Stimulated activated naive B cell treated with anti-CD40 and anti-IgM and Interleukin-4, amounts not matched to agents 10 μg/mL and 1 μg/mL and 100 μg/mL, for 72 hours (primary cell): ENCODE measurements around the gene BBS2.
A peak's percentile ranks its signal among the peaks of the same experiment; 100 is the strongest.

Experiments
- ATAC-seq, 2 donors: fragments of 150-1000 bp; cut with Tn5 transposase; replicated peaks; 2 replicates each; pipeline ENCODE4 v1.10.0; 2021; ENCODE audit warnings: moderate library complexity in 1 of 2
- DNase-seq: peaks from one replicate; pipeline ENCODE4 v3.0.0; 2021
- H3K27ac Mint-ChIP-seq: one replicate; pipeline ENCODE4 v1.8.0; 2022; ENCODE audit warnings: mild to moderate bottlenecking, mixed read lengths
- H3K27me3 Mint-ChIP-seq, 2 donors: one replicate each; pipeline ENCODE4 v1.8.0; 2022; ENCODE audit warnings: mixed read lengths in 2 of 2
- H3K36me3 Mint-ChIP-seq, 2 donors: one replicate each; pipeline ENCODE4 v1.8.0; 2022; ENCODE audit warnings: mixed read lengths in 2 of 2, mild to moderate bottlenecking in 1 of 2
- H3K4me1 Mint-ChIP-seq, 2 donors: one replicate each; pipeline ENCODE4 v1.8.0; 2022; ENCODE audit warnings: mixed read lengths in 2 of 2, mild to moderate bottlenecking in 1 of 2
- H3K4me3 Mint-ChIP-seq, 2 donors: one replicate each; pipeline ENCODE4 v1.8.0; 2022; ENCODE audit warnings: mild to moderate bottlenecking in 2 of 2, mixed read lengths in 2 of 2, moderate library complexity in 1 of 2
- H3K9me3 Mint-ChIP-seq, 2 donors: one replicate each; pipeline ENCODE4 v1.8.0; 2022; ENCODE audit warnings: mixed read lengths in 2 of 2, mild to moderate bottlenecking in 1 of 2

BBS2 gene

GRCh38 chr16:56450986-56451752 lies 68.7 kb downstream of the BBS2 start, which contains the start of the genes NUDT21 and OGFOD1:
TSS of gene NUDT21 (minus strand) at chr16:56451332. CDS start at chr16:56451202, 130 bp downstream.
TSS of gene OGFOD1 (plus strand) at chr16:56451554. CDS start at chr16:56451613, 59 bp downstream.
- peaks cover 26 to 39% of the 10 kb centered on the region in 2 donors for H3K4me1 Mint-ChIP-seq
- no peaks in the 10 kb centered on the region for H3K9me3 Mint-ChIP-seq
- peak within 1 kb of the TSS; percentile 91 to 94 for H3K4me3 Mint-ChIP-seq
- H3K27me3 Mint-ChIP-seq: no peaks in the 10 kb centered on the region
- ATAC-seq (peak; percentile 97 to 98), DNase-seq (peak; percentile 93)
- peaks cover 23 to 28% of the 10 kb centered on the region in 2 donors for H3K36me3 Mint-ChIP-seq
- H3K27ac Mint-ChIP-seq: peak within 1 kb of the TSS; percentile 96

GRCh38 chr16:56450275-56450985 lies 69.4 kb downstream of the BBS2 start:
- peak overlapping the region; percentile 96 for H3K27ac Mint-ChIP-seq
- ATAC-seq: no peak
- H3K27me3 Mint-ChIP-seq: no peaks in the 10 kb centered on the region
- peak overlapping the region; percentile 91 to 94 for H3K4me3 Mint-ChIP-seq
- H3K9me3 Mint-ChIP-seq: no peaks in the 10 kb centered on the region
- DNase-seq: no peak
- peaks cover 15 to 26% of the 10 kb centered on the region in 2 donors for H3K36me3 Mint-ChIP-seq
- H3K4me1 Mint-ChIP-seq: peaks cover 23 to 32% of the 10 kb centered on the region in 2 donors

GRCh38 chr16:56448005-56448404 lies 71.8 kb downstream of the BBS2 start:
- no peak overlapping the region for H3K4me3 Mint-ChIP-seq
- H3K36me3 Mint-ChIP-seq: peaks cover 6 to 29% of the 10 kb centered on the region in 2 donors
- no peak overlapping the region for H3K27ac Mint-ChIP-seq

GRCh38 chr16:56447286-56447685 lies 72.5 kb downstream of the BBS2 start:
- peaks cover 9 to 36% of the 10 kb centered on the region in 2 donors for H3K36me3 Mint-ChIP-seq

More at GRCh38 chr16:56448005-56448404, 71.8 kb downstream of the BBS2 start:
- DNase-seq: no peak
- H3K4me1 Mint-ChIP-seq: peaks cover 20 to 31% of the 10 kb centered on the region in 2 donors
- H3K27me3 Mint-ChIP-seq: no peaks in the 10 kb centered on the region
- no peak for ATAC-seq
- H3K9me3 Mint-ChIP-seq: no peaks in the 10 kb centered on the region

GRCh38 chr16:56438038-56438437 lies 81.8 kb downstream of the BBS2 start:
- Mint-ChIP-seq H3K4me3 (no peak overlapping the region), H3K27me3 (no peaks in the 10 kb centered on the region), H3K36me3 (peaks cover 29 to 47% of the 10 kb centered on the region in 2 donors), H3K27ac (no peak overlapping the region), H3K4me1 (peaks cover 0 to 5% of the 10 kb centered on the region in 2 donors), H3K9me3 (no peaks in the 10 kb centered on the region)
- ATAC-seq: no peak
- DNase-seq: no peak

More at GRCh38 chr16:56447286-56447685, 72.5 kb downstream of the BBS2 start:
- Mint-ChIP-seq H3K4me1 (peaks cover 16 to 26% of the 10 kb centered on the region in 2 donors), H3K27me3 (no peaks in the 10 kb centered on the region), H3K27ac (no peak overlapping the region), H3K4me3 (no peak overlapping the region), H3K9me3 (no peaks in the 10 kb centered on the region)
- DNase-seq: no peak
- ATAC-seq: no peak

GRCh38 chr16:56436258-56436657 lies 83.6 kb downstream of the BBS2 start:
- DNase-seq: no peak
- Mint-ChIP-seq H3K27me3 (no peaks in the 10 kb centered on the region), H3K4me3 (no peak overlapping the region), H3K9me3 (no peaks in the 10 kb centered on the region), H3K4me1 (peaks cover 0 to 9% of the 10 kb centered on the region in 2 donors), H3K27ac (no peak overlapping the region), H3K36me3 (peaks cover 28 to 38% of the 10 kb centered on the region in 2 donors)
- ATAC-seq: no peak
